Left ventricle myocardium inferior (tissue), 1 donor: Measurements from ENCODE around the gene SARNP. TPM values are rescaled to one million over a fixed set of nuclear protein-coding genes. Genes with fewer than 3 reads are reported as not detected.

ENCODE experiments used
- DNase-seq: peaks from one replicate; pipeline ENCODE4 v3.0.0-alpha.2; 2020
- H3K27ac ChIP-seq: fragments of 200-600 bp; replicated peaks from 2 replicates; pipeline ENCODE4 v1.8.0; 2021
- H3K27me3 ChIP-seq: fragments of 200-600 bp; 2 replicates; pipeline ENCODE4 v1.8.0; 2021; ENCODE audit warnings: low read depth
- H3K36me3 ChIP-seq: fragments of 200-600 bp; 2 replicates; pipeline ENCODE4 v1.8.0; 2021
- H3K4me1 ChIP-seq: fragments of 200-600 bp; 2 replicates; pipeline ENCODE4 v1.8.0; 2021
- H3K4me3 ChIP-seq: fragments of 200-600 bp; 2 replicates; pipeline ENCODE4 v1.8.0; 2021; ENCODE audit warnings: mild to moderate bottlenecking, moderate library complexity
- H3K9me3 ChIP-seq: fragments of 200-600 bp; replicated peaks from 2 replicates; pipeline ENCODE4 v1.8.0; 2021
- intact Hi-C: fragments of 100-400 bp; cut with micrococcal nuclease; formaldehyde crosslinking; loops from one replicate; pipeline ENCODE4 v1.11.0; 2022
- total RNA-seq: library from RNA; stranded (reverse); fragmentation: NEBNext Ultra II Directional; extraction: Animal tissue kit (Norgen Biotek cat#: 25700); gene quantifications from one replicate; pipeline ENCODE4 v1.2.1, GENCODE V29; 2021
- TF ChIP-seq, protein P1 (sequence below): fragments of 200-600 bp; IDR thresholded peaks from 2 replicates; pipeline ENCODE4 v1.8.0; 2021; ENCODE audit warnings: antibody characterized with exemption, mild to moderate bottlenecking, borderline replicate concordance
- donor health status: DM: no; HTN: yes; CAD: no; lungs with severe emphysema.

The SARNP gene
- total RNA-seq, 1 donor from 2014 or later, result 53.2 TPM

DNA sequence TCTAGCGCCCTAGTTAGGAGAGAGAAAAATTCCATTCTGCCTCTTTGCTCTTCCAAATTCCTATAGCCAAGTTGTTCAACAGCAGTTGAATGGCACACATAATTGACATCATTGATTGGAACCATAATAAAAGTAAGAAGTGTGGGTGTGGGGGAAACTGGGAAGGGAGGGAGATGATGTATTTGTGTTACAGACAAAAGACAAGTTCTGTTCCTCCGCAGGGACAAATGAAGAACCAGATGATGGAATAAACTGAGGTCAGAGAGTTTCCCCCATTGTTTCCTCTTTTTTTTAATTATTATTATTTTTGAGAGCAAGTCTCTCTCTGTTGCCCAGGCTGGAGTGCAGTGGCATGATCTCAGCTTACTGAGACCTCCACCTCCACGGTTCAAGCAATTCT lies 39.7 kb downstream of the SARNP start:
- TF ChIP-seq, protein P1, sequence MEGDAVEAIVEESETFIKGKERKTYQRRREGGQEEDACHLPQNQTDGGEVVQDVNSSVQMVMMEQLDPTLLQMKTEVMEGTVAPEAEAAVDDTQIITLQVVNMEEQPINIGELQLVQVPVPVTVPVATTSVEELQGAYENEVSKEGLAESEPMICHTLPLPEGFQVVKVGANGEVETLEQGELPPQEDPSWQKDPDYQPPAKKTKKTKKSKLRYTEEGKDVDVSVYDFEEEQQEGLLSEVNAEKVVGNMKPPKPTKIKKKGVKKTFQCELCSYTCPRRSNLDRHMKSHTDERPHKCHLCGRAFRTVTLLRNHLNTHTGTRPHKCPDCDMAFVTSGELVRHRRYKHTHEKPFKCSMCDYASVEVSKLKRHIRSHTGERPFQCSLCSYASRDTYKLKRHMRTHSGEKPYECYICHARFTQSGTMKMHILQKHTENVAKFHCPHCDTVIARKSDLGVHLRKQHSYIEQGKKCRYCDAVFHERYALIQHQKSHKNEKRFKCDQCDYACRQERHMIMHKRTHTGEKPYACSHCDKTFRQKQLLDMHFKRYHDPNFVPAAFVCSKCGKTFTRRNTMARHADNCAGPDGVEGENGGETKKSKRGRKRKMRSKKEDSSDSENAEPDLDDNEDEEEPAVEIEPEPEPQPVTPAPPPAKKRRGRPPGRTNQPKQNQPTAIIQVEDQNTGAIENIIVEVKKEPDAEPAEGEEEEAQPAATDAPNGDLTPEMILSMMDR, result no peak
- H3K4me3 ChIP-seq, result no peak overlapping the region
- H3K27me3 ChIP-seq, result no peaks in the 10 kb centered on the region
- no peaks in the 10 kb centered on the region for H3K4me1 ChIP-seq
- peaks cover 56% of the 10 kb centered on the region for H3K36me3 ChIP-seq
- intact Hi-C loops, result no loop called here
- H3K27ac ChIP-seq, result no peak overlapping the region
- H3K9me3 ChIP-seq, result no peaks in the 10 kb centered on the region
- no peak for DNase-seq

DNA sequence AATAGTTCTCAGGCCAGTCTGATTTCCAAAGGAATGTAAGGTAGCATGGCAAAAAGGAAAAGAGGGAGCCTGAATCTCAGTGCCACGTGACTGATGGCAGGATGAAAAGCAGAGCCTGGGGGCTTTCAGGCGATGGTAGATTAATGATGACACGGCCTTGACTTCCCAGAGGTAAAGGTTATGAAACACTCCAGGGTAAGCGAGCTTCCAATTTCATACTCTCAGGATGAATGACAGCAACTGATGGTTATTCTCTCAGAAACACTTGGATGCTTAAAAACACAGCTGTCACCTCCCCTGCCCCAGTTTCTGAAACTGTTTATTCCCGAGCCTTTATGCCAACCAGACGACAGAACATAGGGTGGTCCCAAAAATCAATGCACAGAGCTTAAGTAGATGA lies 45.8 kb downstream of the SARNP start:
- DNase-seq, result no peak
- no peaks in the 10 kb centered on the region for H3K9me3 ChIP-seq
- H3K27me3 ChIP-seq, result no peaks in the 10 kb centered on the region
- intact Hi-C loops, result no loop called here
- no peak overlapping the region for H3K27ac ChIP-seq
- TF ChIP-seq, protein P1, result no peak
- no peak overlapping the region for H3K4me3 ChIP-seq
- H3K36me3 ChIP-seq, result peaks cover 30% of the 10 kb centered on the region
- no peaks in the 10 kb centered on the region for H3K4me1 ChIP-seq

- Histone ChIP-seq H3K36me3 (peaks cover 40% of the 10 kb centered on the region), H3K27ac (no peak overlapping the region), H3K4me1 (no peaks in the 10 kb centered on the region), H3K27me3 (no peaks in the 10 kb centered on the region), H3K4me3 (no peak overlapping the region), H3K9me3 (no peaks in the 10 kb centered on the region)
- intact Hi-C loops, result no loop called here
- TF ChIP-seq, protein P1, result no peak
- no peak for DNase-seq
These were observed 50.4 kb downstream of the SARNP start for GRCh38 chr12:55767156-55767555.

DNA sequence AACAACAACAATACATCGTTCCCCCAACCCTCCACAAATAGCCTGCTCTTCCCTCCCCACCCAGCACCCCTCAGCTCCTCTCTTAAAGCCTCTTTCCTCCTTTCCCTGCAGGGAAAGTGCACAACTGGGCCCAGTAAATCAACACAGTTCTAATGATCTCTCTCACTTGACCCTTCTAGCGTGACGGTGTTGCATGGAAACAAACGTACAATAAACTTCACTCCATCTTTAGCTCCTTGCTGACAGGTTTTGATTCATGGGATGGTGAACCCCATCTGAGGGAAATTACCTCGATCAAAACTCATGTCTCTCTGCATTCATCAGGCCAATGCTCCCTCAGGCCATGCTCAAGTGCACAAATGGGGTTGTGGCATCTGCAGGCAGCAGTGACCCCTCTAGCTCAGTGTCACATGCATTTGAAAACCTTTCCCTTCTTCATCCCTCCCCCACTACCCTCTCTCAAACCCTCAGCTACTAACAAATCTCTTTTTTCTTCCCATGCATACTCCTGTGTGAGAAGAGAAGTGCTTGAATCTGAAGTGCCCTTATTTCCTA lies 51.7 kb downstream of the SARNP start:
- TF ChIP-seq, protein P1, result no peak
- H3K36me3 ChIP-seq, result peaks cover 28% of the 10 kb centered on the region

GRCh38 chr12:55762646-55763045 lies 54.9 kb downstream of the SARNP start:
- TF ChIP-seq, protein P1, result no peak
- Histone ChIP-seq H3K4me1 (no peaks in the 10 kb centered on the region), H3K4me3 (no peak overlapping the region), H3K27me3 (no peaks in the 10 kb centered on the region), H3K27ac (no peak overlapping the region), H3K9me3 (no peaks in the 10 kb centered on the region), H3K36me3 (peaks cover 49% of the 10 kb centered on the region)
- intact Hi-C loops, result no loop called here
- no peak for DNase-seq

More for the DNA sequence above, 51.7 kb downstream of the SARNP start:
- Histone ChIP-seq H3K27ac (no peak overlapping the region), H3K4me3 (no peak overlapping the region), H3K4me1 (no peaks in the 10 kb centered on the region), H3K27me3 (no peaks in the 10 kb centered on the region), H3K9me3 (no peaks in the 10 kb centered on the region)
- intact Hi-C loops, result no loop called here
- DNase-seq, result no peak
